SK-N-SH treated with all-trans-retinoic acid at 6 μM for 48 hours (cell line): Measurements from ENCODE around the gene CNTN2.

Experiments
- ATAC-seq: fragments of 200-7000 bp; cut with Tn5 transposase; 3 replicates; pipeline ENCODE4 v1.9.1; 2020; ENCODE audit warnings: mild to moderate bottlenecking, moderate library complexity
- BACH2 ChIP-seq: fragments of 250-450 bp; sonication (Bioruptor Pico); IDR thresholded peaks from 2 replicates; pipeline ENCODE4 v1.9.0; 2021; ENCODE audit warnings: mild to moderate bottlenecking, borderline replicate concordance
- CREB5 ChIP-seq: fragments of 250-450 bp; sonication (Bioruptor Pico); IDR thresholded peaks from 2 replicates; pipeline ENCODE4 v1.5.1; 2020; ENCODE audit warnings: low read depth, mild to moderate bottlenecking, moderate library complexity
- CSDC2 ChIP-seq: fragments of 250-450 bp; sonication (Bioruptor Pico); IDR thresholded peaks from 2 replicates; pipeline ENCODE4 v1.5.0; 2020; ENCODE audit warnings: mild to moderate bottlenecking, moderate library complexity
- CSRNP3 ChIP-seq: fragments of 250-450 bp; sonication (Bioruptor Pico); IDR thresholded peaks from 2 replicates; pipeline ENCODE4 v1.5.1; 2021; ENCODE audit warnings: mild to moderate bottlenecking, moderate library complexity
- ESRRG ChIP-seq: fragments of 250-450 bp; sonication (Bioruptor Pico); IDR thresholded peaks from 2 replicates; pipeline ENCODE4 v1.6.1; 2021; ENCODE audit warnings: mild to moderate bottlenecking
- GLIS3 ChIP-seq: fragments of 250-450 bp; sonication (Bioruptor Pico); IDR thresholded peaks from 2 replicates; pipeline ENCODE4 v1.5.0; 2020; ENCODE audit warnings: mild to moderate bottlenecking, moderate library complexity
- ISL1 ChIP-seq: fragments of 250-450 bp; sonication (Bioruptor Pico); IDR thresholded peaks from 2 replicates; pipeline ENCODE4 v2.1.2; 2022; ENCODE audit warnings: mild to moderate bottlenecking, moderate library complexity
- OSR1 ChIP-seq: fragments of 250-450 bp; sonication (Bioruptor Pico); IDR thresholded peaks from 2 replicates; pipeline ENCODE4 v1.8.0; 2022; ENCODE audit warnings: moderate library complexity, mild to moderate bottlenecking, inconsistent platforms
- PATZ1 ChIP-seq: fragments of 250-450 bp; sonication (Bioruptor Pico); IDR thresholded peaks from 2 replicates; pipeline ENCODE4 v1.8.0; 2020; ENCODE audit warnings: mild to moderate bottlenecking, moderate library complexity, borderline replicate concordance
- POU6F1 ChIP-seq: fragments of 250-450 bp; sonication (Bioruptor Pico); IDR thresholded peaks from 2 replicates; pipeline ENCODE4 v1.8.0; 2021; ENCODE audit warnings: low read depth, mild to moderate bottlenecking, moderate library complexity, borderline replicate concordance
- PPARA ChIP-seq: fragments of 250-450 bp; sonication (Bioruptor Pico); IDR thresholded peaks from 2 replicates; pipeline ENCODE4 v1.5.0; 2020; ENCODE audit warnings: mild to moderate bottlenecking, borderline replicate concordance
- RARB ChIP-seq: fragments of 250-450 bp; sonication (Bioruptor Pico); IDR thresholded peaks from 2 replicates; pipeline ENCODE4 v1.8.0; 2021; ENCODE audit warnings: mild to moderate bottlenecking, moderate library complexity
- SNAI2 ChIP-seq: fragments of 250-450 bp; sonication (Bioruptor Pico); IDR thresholded peaks from 2 replicates; pipeline ENCODE4 v1.5.0; 2020; ENCODE audit warnings: mild to moderate bottlenecking, moderate library complexity
- TCF4 ChIP-seq: fragments of 250-450 bp; sonication (Bioruptor Pico); IDR thresholded peaks from 2 replicates; pipeline ENCODE4 v1.8.0; 2021; ENCODE audit warnings: mild to moderate bottlenecking, moderate library complexity, borderline replicate concordance
- TOX ChIP-seq: fragments of 250-450 bp; sonication (Bioruptor Pico); IDR thresholded peaks from 2 replicates; pipeline ENCODE4 v1.8.0; 2021; ENCODE audit warnings: mild to moderate bottlenecking, moderate library complexity, borderline replicate concordance
- TSHZ2 ChIP-seq: fragments of 250-450 bp; sonication (Bioruptor Pico); IDR thresholded peaks from 2 replicates; pipeline ENCODE4 v1.5.0; 2020; ENCODE audit warnings: mild to moderate bottlenecking, moderate library complexity
- ZC3H10 ChIP-seq: fragments of 250-450 bp; sonication (Bioruptor Pico); IDR thresholded peaks from 2 replicates; pipeline ENCODE4 v1.5.1; 2021; ENCODE audit warnings: mild to moderate bottlenecking, moderate library complexity
- ZFP3 ChIP-seq: fragments of 250-450 bp; sonication (Bioruptor Pico); IDR thresholded peaks from 2 replicates; pipeline ENCODE4 v1.5.0; 2020; ENCODE audit warnings: mild to moderate bottlenecking, moderate library complexity
- ZFP30 ChIP-seq: fragments of 450-650 bp; formaldehyde crosslinking; IDR thresholded peaks from 2 replicates; pipeline ENCODE4 v1.5.0; 2022; ENCODE audit warnings: mild to moderate bottlenecking, moderate library complexity
- ZNF565 ChIP-seq: fragments of 450-650 bp; formaldehyde crosslinking; conservative IDR thresholded peaks from 2 replicates; pipeline ENCODE4 v1.5.0; 2020; ENCODE audit warnings: low read depth, mild to moderate bottlenecking, moderate library complexity
- ZNF70 ChIP-seq: fragments of 450-650 bp; formaldehyde crosslinking; IDR thresholded peaks from 2 replicates; pipeline ENCODE4 v1.5.0; 2020; ENCODE audit warnings: mild to moderate bottlenecking, moderate library complexity
- ZNF8 ChIP-seq: fragments of 450-650 bp; formaldehyde crosslinking; IDR thresholded peaks from 2 replicates; pipeline ENCODE4 v1.5.0; 2020; ENCODE audit warnings: mild to moderate bottlenecking, moderate library complexity

The CNTN2 gene

GRCh38 chr1:205014783-205015182 is 28.2 kb upstream of the CNTN2 start:
- TF ChIP-seq ZC3H10 (CRISPR knock-in tag), result no peak
- TF ChIP-seq PPARA (CRISPR knock-in tag), result no peak
- no peak for TF ChIP-seq ZFP30
- no peak for TF ChIP-seq CSDC2
- no peak for TF ChIP-seq ZNF565 (CRISPR knock-in tag)
- no peak for TF ChIP-seq ZFP3 (CRISPR knock-in tag)
- no peak; the same call in 2 of the 3 replicates for ATAC-seq

GRCh38 chr1:205015241-205015640 is 27.8 kb upstream of the CNTN2 start:
- TF ChIP-seq PPARA (CRISPR knock-in tag) (no peak), CREB5 (no peak), ZNF565 (CRISPR knock-in tag) (no peak), ISL1 (CRISPR knock-in tag) (no peak), CSRNP3 (CRISPR knock-in tag) (no peak), TSHZ2 (CRISPR knock-in tag) (no peak), PATZ1 (CRISPR knock-in tag) (no peak), ZFP3 (CRISPR knock-in tag) (no peak), ZC3H10 (CRISPR knock-in tag) (no peak), ZNF70 (CRISPR knock-in tag) (no peak), TCF4 (CRISPR knock-in tag) (no peak), SNAI2 (no peak), POU6F1 (no peak), ESRRG (CRISPR knock-in tag) (no peak), RARB (CRISPR knock-in tag) (no peak), ZNF8 (CRISPR knock-in tag) (no peak)
- no peak for ATAC-seq

- TF ChIP-seq BACH2 (CRISPR knock-in tag), result no peak
- TF ChIP-seq ZFP3 (CRISPR knock-in tag), result no peak
- no peak for TF ChIP-seq PPARA (CRISPR knock-in tag)
- TF ChIP-seq GLIS3 (CRISPR knock-in tag), result no peak
- TF ChIP-seq CSDC2, result no peak
- no peak for TF ChIP-seq ISL1 (CRISPR knock-in tag)
- no peak for TF ChIP-seq ZNF70 (CRISPR knock-in tag)
- TF ChIP-seq TOX (CRISPR knock-in tag), result no peak
- TF ChIP-seq OSR1, result no peak
- TF ChIP-seq ZNF565 (CRISPR knock-in tag), result no peak
- no peak for TF ChIP-seq CREB5
- no peak for TF ChIP-seq SNAI2
- no peak for TF ChIP-seq TSHZ2 (CRISPR knock-in tag)
- no peak for TF ChIP-seq ZC3H10 (CRISPR knock-in tag)
- TF ChIP-seq POU6F1, result no peak
- no peak for TF ChIP-seq RARB (CRISPR knock-in tag)
- no peak for ATAC-seq
These were observed 26.9 kb upstream of the CNTN2 start for GRCh38 chr1:205016075-205016474.
